ENCODE measurements around the gene MINDY4B.

Gene MINDY4B

DNA sequence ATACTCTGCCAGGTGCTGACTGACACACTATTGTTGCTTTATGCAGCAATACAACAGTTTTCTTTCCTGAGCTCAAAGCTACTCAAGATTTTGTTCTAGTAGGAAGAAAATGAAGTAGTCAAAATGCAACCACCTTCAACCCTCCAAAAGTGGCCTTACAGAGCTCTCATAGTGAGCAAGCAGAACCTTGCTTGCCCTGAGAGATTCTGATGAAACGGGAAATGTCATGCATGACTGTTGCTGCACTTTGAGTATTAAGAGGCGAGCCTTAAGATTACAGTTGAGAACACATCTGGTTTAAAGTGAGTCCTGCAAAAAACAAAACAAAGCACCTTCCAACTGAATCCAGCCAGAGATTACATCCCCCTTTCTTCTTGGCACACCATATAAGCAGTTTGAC, 29.7 kb downstream of the MINDY4B start (continued):
- TF ChIP-seq, protein P1, sequence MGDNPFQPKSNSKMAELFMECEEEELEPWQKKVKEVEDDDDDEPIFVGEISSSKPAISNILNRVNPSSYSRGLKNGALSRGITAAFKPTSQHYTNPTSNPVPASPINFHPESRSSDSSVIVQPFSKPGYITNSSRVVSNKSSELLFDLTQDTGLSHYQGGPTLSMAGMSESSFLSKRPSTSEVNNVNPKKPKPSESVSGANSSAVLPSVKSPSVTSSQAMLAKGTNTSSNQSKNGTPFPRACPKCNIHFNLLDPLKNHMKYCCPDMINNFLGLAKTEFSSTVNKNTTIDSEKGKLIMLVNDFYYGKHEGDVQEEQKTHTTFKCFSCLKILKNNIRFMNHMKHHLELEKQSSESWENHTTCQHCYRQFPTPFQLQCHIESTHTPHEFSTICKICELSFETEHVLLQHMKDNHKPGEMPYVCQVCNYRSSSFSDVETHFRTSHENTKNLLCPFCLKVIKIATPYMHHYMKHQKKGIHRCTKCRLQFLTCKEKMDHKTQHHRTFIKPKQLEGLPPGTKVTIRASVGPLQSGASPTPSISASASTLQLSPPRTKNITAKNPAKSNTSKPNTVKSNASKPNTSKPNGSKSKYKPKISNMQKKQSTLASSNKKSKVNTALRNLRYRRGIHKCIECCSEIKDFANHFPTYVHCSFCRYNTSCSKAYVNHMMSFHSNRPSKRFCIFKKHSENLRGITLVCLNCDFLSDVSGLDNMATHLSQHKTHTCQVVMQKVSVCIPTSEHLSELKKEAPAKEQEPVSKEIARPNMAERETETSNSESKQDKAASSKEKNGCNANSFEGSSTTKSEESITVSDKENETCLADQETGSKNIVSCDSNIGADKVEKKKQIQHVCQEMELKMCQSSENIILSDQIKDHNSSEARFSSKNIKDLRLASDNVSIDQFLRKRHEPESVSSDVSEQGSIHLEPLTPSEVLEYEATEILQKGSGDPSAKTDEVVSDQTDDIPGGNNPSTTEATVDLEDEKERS (tag by site-specific recombination; IDR thresholded peaks at IDR 0.05): no peak
- TF ChIP-seq ZNF274 (IDR thresholded peaks at IDR 0.05; ENCODE audit: low read length): no peak
- no peak for TF ChIP-seq ZNF274 (tag by site-specific recombination; IDR thresholded peaks at IDR 0.05; ENCODE audit: borderline replicate concordance)
- no peak for TF ChIP-seq ZNF114 (tag by site-specific recombination; IDR thresholded peaks at IDR 0.05)
- TF ChIP-seq ZNF785 (tag by site-specific recombination; IDR thresholded peaks at IDR 0.05): no peak
- TF ChIP-seq ZNF677 (tag by site-specific recombination; IDR thresholded peaks at IDR 0.05): no peak

DNA sequence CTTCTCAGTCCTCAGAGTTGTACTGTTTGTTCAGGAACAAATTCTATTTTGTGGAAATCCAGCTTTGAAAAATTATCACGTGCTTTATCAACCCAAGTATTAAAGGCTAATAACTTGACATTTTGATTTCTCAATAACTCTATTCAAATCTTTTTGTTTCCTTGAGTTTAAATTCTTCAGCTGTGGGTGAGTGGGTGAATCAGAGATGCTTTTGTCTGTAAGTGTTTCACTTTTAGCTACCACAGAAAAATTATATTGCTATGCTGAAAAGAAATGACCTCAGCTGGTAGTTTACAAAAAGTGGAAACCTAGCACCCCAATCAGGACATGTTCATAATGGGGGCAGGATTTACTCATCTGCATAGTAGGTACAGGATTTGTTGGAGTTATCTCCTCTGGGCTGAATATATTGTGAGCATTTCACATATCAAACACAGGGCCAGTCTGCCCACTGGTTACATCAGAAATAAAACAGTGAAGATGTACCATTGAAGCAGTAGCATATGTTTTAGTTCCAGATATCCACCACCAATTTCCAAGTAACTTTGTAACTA, 30.5 kb downstream of the MINDY4B start:
- Histone ChIP-seq H3K36me3 (ENCODE audit: control insufficient read depth in 2 of 2, insufficient read depth in 1 of 2, low read length in 2 of 2) (no peaks in the 10 kb centered on the region), H3K9me3 (ENCODE audit: control insufficient read depth, insufficient read depth, low read depth, low read length) (no peaks in the 10 kb centered on the region), H3K4me3 (ENCODE audit: low read depth, low read length) (no peak overlapping the region), H3K27ac (ENCODE audit: extremely low read depth, low read depth, low read length) (no peak overlapping the region), H3K4me1 (ENCODE audit: control insufficient read depth, insufficient read depth, low read length) (no peaks in the 10 kb centered on the region)
- TF ChIP-seq, protein P2, sequence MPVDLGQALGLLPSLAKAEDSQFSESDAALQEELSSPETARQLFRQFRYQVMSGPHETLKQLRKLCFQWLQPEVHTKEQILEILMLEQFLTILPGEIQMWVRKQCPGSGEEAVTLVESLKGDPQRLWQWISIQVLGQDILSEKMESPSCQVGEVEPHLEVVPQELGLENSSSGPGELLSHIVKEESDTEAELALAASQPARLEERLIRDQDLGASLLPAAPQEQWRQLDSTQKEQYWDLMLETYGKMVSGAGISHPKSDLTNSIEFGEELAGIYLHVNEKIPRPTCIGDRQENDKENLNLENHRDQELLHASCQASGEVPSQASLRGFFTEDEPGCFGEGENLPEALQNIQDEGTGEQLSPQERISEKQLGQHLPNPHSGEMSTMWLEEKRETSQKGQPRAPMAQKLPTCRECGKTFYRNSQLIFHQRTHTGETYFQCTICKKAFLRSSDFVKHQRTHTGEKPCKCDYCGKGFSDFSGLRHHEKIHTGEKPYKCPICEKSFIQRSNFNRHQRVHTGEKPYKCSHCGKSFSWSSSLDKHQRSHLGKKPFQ (tag by site-specific recombination; IDR thresholded peaks at IDR 0.05): no peak
- TF ChIP-seq ZNF37A (tag by site-specific recombination; IDR thresholded peaks at IDR 0.05) (no peak), FEZF1 (tag by site-specific recombination; IDR thresholded peaks at IDR 0.05) (no peak), ZNF426 (tag by site-specific recombination; IDR thresholded peaks at IDR 0.05) (no peak), ZNF169 (tag by site-specific recombination; IDR thresholded peaks at IDR 0.05) (no peak), ZNF521 (tag by site-specific recombination; IDR thresholded peaks at IDR 0.05) (no peak), RBAK (tag by site-specific recombination; IDR thresholded peaks at IDR 0.05) (no peak), ZNF211 (tag by site-specific recombination; IDR thresholded peaks at IDR 0.05; ENCODE audit: low read depth) (no peak), GLI2 (tag by site-specific recombination; IDR thresholded peaks at IDR 0.05; ENCODE audit: borderline replicate concordance, low read depth) (no peak), OSR2 (tag by site-specific recombination; IDR thresholded peaks at IDR 0.05) (no peak), ZNF239 (tag by site-specific recombination; IDR thresholded peaks at IDR 0.05) (no peak), ZFHX2 (tag by site-specific recombination; conservative IDR thresholded peaks at IDR 0.05) (no peak), ZNF324 (tag by site-specific recombination; IDR thresholded peaks at IDR 0.05) (no peak), ZNF701 (tag by site-specific recombination; IDR thresholded peaks at IDR 0.05) (no peak), ZNF248 (tag by site-specific recombination; IDR thresholded peaks at IDR 0.05) (no peak)
- TF ChIP-seq, protein P3, sequence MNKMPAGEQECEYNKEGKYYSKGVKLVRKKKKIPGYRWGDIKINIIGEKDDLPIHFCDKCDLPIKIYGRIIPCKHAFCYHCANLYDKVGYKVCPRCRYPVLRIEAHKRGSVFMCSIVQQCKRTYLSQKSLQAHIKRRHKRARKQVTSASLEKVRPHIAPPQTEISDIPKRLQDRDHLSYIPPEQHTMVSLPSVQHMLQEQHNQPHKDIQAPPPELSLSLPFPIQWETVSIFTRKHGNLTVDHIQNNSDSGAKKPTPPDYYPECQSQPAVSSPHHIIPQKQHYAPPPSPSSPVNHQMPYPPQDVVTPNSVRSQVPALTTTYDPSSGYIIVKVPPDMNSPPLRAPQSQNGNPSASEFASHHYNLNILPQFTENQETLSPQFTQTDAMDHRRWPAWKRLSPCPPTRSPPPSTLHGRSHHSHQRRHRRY (tag by site-specific recombination; IDR thresholded peaks at IDR 0.05): no peak
- TF ChIP-seq, protein P4, sequence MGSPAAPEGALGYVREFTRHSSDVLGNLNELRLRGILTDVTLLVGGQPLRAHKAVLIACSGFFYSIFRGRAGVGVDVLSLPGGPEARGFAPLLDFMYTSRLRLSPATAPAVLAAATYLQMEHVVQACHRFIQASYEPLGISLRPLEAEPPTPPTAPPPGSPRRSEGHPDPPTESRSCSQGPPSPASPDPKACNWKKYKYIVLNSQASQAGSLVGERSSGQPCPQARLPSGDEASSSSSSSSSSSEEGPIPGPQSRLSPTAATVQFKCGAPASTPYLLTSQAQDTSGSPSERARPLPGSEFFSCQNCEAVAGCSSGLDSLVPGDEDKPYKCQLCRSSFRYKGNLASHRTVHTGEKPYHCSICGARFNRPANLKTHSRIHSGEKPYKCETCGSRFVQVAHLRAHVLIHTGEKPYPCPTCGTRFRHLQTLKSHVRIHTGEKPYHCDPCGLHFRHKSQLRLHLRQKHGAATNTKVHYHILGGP (tag by site-specific recombination; IDR thresholded peaks at IDR 0.05): no peak
- TF ChIP-seq, protein P5, sequence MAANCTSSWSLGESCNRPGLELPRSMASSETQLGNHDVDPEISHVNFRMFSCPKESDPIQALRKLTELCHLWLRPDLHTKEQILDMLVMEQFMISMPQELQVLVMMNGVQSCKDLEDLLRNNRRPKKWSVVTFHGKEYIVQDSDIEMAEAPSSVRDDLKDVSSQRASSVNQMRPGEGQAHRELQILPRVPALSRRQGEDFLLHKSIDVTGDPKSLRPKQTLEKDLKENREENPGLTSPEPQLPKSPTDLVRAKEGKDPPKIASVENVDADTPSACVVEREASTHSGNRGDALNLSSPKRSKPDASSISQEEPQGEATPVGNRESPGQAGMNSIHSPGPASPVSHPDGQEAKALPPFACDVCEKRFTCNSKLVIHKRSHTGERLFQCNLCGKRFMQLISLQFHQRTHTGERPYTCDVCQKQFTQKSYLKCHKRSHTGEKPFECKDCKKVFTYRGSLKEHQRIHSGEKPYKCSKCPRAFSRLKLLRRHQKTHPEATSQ (tag by site-specific recombination; IDR thresholded peaks at IDR 0.05): no peak
- TF ChIP-seq, protein P6, sequence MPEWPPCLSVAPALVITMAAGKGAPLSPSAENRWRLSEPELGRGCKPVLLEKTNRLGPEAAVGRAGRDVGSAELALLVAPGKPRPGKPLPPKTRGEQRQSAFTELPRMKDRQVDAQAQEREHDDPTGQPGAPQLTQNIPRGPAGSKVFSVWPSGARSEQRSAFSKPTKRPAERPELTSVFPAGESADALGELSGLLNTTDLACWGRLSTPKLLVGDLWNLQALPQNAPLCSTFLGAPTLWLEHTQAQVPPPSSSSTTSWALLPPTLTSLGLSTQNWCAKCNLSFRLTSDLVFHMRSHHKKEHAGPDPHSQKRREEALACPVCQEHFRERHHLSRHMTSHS (tag by site-specific recombination; IDR thresholded peaks at IDR 0.05): no peak
- TF ChIP-seq, protein P7, sequence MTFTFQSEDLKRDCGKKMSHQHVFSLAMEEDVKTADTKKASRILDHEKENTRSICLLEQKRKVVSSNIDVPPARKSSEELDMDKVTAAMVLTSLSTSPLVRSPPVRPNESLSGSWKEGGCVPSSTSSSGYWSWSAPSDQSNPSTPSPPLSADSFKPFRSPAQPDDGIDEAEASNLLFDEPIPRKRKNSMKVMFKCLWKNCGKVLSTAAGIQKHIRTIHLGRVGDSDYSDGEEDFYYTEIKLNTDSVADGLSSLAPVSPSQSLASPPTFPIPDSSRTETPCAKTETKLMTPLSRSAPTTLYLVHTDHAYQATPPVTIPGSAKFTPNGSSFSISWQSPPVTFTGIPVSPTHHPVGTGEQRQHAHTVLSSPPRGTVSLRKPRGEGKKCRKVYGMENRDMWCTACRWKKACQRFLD (tag by site-specific recombination; IDR thresholded peaks at IDR 0.05): no peak
- ChIA-PET POLR2A (no interaction called here), CTCF (no interaction called here)
